Stimulated activated CD4-positive, alpha-beta T cell treated with anti-CD3 and anti-CD28 coated beads, Interleukin-1b, Interleukin-23, amount 100 ng/mL, for 4 hours (primary cell): ENCODE measurements around the gene FAM9A.

Source experiments
- DNase-seq, 2 donors: peaks; one replicate each; pipeline ENCODE4 v3.0.0-alpha.2; 2020; ENCODE audit warnings: low read depth in 2 of 2

Gene FAM9A

DNA sequence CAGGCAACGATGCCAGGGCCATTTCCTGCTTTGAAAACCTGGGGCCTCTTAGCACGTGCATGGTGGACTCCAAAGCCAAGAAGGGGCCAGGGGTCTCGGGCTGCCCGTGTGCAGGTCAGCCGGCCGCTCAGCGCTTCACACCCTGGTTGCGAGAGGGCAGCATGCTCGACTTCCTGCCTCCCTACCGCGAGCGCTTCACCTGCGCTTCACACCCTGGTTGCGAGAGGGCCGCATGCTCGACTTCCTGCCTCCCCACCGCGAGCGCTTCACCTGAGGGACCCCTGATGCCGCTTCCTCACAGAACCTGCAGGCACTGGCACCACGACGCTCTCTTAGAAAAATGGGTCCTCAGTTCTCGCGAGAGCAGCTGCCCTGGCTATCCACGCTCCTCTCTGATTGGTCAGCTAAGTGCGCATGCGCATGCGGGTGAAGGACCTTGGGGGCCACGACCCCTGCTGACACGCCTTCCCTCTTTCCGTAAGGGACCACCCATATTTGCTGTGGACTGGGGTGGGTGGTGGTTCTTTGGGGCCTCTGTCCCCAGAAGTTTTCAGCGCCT, at the start of gene FAM9A:
FAM9A (minus strand) TSS at position 343 of the 559 bp plus-strand sequence. CDS start 1,212 bp downstream, outside the sequence.
- DNase-seq: no peak

DNA sequence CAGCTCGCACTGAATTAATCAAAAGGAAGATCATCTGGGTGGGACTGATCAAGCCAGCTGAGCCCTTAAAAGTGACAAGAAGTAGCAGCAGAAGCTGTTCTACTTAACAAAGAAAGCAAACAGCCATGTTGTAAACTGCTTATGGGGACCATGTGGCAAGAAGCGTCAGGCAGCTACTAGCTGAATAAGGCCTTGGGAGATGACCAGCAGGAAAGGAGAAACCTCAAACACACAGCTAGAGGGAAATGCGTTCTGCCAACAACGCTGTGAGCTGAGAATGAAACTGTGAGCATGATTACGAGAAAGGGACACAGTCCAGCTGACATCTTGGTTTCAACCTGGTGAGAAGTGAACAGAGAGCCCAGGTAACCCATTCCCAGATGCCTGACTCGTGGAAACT, 49.3 kb upstream of the FAM9A start:
- no peak for DNase-seq

DNA sequence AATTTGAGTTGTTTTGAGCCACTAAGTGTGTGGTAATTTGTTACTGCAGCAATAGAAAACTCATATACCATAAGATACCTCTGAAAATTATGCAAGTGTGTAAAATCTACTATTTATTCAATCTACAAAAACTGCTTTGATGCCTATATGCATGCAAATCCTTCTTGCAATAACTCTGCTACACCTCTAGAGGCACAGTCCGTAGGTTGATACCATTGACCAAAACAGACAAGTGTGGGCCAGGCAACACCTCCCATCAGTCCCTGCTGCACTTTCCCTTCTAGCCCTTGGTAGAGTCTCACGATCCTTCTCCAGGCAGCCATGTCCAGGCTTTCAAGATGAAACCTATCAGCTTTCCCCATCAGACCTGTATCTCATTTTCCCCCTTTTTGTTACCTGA, 48.8 kb upstream of the FAM9A start:
- no peak for DNase-seq

DNA sequence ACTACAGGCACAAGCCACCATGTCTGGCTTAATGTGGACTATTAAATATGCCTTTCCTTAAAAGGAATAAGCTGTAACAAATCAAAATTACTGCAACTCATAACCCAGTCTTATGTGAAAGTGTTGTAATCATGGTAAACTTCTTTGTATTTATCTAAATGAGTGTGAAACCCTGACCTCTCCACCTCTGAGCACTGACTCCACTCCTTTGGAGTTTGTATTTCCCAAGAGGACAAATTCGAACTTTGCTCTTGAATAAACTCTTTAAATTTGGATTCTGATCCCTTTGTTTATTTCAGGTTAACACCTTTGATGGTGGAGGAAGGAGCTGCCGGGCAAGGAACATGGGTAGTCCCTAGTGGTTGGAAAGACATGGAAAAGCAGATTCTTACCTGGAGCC, 48.3 kb upstream of the FAM9A start:
- no peak for DNase-seq

DNA sequence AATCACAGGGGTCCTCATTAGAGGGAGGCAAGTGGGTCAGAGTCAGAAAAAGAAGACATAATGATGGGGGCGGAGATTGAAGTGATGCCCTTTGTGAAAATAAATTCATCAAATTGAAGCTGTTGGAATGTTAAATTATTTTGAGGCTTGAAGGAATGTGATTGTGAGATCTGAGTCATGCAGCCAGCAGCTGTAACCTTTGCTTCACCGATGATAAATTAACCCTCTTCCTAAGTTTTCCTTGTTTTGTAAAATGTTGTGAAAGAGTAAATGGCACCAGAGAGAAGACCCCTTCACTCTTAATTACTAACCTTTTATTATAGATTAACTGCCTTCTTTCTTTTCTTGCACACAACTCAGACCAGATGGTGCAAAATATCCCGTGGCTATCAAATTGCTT, 47.7 kb upstream of the FAM9A start:
- DNase-seq: no peak

DNA sequence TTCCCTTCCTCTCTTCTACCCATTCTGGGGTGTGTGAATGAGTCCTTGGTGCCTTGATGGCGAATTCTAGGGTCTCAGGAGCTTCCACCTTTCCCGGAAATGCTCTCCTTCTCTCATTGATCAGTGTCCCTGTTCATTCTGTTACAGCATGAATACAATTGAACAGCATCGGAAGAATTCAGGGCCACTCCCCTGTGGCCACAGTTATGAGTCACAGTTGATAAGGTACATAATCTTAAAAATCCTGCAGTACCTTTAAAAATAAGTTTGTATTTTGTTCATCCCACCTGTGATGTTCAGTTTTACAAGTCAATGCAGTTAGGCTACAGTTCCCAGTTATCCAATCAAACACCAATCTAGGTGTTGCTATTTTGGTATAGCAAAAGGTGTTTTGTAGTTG, 47.3 kb upstream of the FAM9A start:
- no peak for DNase-seq

DNA sequence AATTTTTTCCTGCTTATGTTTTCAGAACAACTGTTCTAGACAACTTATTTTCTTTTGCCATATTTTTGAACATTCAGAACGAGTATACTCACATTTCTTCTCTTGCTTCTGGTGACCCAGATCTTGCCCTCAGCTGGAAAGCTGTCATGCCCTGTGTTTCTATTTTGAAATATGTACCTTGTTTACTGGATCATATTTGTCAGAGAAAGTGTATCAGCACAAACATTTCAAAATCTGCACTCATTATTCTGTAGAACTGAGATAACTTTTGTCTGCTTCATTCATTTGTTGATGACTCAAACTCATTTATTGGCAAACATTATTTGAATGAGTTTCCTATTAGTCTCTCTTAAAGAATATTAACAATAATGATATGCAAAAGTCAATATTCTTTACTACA, 46.2 kb upstream of the FAM9A start:
- no peak for DNase-seq

DNA sequence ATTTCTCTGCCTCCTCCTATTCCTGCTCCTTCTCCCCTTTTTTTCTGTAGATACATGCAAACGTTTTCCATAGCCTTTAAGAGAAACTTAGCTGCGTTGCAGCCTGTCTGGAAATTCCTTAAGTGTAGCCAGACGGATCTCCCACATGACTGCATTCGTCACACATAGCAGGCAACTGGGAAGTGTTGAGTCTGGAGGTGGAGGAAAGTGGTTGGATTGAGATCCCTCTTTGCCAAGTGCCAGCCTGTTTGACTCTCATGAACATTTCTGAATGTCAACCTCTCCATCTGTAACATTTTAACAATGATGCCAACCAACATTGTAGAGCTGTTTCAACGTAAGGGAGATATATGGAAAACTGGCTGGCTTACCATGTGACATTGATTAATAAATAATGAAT, 45.1 kb upstream of the FAM9A start:
- DNase-seq: no peak

DNA sequence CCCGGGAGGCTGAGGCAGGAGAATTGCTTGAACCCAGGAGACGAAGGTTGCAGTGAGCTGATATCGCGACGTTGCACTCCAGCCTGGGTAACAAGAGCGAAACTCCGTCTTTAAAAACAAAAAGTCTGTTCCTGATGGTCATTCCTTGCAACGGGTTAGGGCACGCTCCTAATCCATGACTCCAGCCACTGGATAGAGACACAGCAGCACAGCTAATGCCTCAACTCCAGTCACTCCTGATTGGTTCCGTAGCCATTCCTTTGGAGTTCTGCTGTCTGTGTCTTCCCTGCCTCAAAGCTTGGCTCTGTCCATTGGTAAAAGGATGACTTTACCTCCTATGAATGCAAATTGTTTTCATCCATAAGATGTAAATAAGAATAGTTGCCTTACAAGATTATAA, 44.3 kb upstream of the FAM9A start:
- DNase-seq: no peak

DNA sequence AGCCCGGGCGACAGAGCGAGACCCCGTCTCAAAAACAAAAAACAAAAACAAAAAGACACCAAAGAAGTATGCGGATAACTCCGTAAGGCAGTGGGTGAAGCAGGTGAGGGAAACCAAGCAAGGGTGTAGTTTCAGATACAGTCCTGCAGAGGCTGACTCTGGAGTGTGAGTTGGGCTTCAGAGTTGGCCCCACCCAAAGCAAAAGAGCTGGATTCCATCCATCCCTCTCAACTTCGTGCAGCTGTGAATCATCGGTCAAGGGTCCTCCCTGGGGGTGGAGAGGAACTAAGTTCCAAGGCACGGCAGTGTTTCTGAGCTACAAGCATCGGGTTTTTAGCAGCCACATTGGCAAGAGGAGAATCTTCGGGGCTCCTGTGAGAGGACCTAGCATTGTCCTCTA, 43.9 kb upstream of the FAM9A start:
- DNase-seq: no peak

DNA sequence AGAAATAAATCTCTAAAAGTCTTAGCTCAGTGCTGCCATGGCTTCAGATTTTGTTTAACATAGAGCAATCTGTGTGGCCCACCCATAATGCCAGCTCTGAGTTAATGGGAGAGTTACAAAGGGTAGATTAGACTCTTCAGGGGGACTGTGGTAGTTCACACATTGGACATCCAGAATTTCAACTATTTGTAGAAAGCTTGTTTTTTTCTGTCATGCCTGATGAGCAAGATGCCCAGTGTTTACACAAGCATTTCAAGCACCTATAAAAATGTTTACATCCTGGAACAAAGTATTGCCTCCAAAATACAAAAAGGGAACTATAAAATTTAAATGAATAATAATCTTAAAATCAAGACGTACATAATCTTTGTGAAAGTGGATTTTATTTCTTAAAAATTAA, 43.0 kb upstream of the FAM9A start:
- DNase-seq: no peak

DNA sequence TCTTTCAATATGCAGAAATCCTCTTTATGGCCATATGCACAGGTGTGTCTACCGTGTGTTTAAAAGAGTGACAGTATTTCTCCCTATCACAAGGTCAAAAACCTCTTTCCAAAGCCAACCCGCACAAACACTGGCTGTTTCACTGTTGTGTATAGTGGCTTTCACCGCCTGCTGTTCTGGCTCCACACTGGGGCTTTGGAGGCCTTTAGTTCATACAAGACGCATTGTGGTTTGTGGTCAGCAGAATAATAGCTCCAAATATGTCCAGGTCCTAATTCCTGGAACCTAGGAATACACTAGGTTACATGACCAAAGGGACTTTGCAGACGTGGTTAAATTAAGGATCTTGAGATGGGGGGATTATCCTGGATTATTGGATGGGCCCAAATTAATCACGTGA, 40.7 kb upstream of the FAM9A start:
- DNase-seq: no peak

DNA sequence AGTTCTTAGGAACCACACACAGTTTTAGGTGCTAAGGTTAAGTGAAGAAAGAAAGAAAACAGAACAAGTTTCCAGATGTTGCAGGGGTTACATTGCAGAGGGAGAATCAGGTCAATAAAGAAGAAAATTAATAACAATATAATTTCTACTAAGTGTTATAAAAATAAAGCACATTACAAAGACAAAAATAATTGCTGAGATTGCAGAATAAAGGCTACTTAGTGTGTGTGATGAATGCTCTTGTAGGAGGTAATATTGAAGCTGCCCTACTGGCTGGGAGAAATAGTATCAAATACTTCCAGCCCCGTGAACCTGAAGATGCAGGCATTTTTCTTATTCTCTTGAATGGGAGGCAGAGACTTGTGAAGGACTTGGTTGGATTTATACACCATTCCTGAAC, 33.2 kb upstream of the FAM9A start:
- no peak for DNase-seq

DNA sequence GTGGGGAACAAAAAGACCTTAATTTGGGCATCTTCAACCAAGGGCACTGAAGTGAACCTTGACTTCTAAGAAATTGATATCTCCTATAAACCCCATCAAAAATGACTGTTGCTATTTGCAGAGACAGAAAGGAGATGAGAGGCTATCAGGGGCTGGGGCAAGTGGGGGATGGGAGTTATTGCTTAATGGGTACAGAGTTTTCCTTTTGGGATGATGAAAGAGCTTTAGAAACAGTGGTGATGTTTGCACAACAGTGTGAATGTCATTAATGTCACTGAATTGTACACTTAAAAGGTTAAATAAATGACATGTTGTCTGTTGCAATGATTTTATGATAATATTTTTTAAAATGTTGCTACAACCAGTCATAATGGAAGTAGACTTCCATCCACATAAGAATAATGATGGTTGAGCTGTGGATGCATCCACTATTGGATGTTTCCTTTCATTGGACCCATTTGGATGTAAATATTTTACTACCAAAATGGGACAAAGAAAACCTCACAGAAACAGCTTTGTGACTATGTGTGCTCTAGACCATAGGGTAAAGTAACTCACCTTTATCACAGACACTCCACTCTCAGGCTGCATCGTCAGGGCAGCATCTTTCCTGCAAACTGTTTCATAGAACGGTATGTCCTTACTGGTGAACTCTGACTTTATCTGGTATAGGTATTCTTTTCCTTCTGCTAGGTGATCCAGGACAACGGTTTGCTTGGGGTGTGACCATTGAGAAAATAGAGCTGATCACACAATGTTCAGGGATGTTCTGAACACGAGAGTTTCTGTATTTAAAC, 31.6 kb upstream of the FAM9A start:
- DNase-seq: no peak

DNA sequence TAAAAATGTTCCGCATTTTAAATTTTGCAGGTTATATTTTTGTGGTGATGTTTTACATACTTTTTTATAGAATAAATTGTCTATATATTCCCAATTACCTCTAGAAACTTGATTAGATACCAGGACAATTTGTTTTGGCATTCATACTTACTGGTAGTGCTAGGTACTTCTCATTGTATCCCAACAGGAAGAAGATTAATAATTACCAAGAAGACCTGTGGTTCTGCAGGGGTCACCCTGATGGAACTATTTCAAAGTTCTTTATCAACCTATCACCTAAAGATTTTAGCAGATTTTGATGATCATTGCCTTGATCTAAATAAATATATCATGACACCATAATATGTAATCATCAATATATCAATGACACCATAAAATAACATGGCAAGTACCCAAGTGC, 22.5 kb upstream of the FAM9A start:
- DNase-seq: no peak

DNA sequence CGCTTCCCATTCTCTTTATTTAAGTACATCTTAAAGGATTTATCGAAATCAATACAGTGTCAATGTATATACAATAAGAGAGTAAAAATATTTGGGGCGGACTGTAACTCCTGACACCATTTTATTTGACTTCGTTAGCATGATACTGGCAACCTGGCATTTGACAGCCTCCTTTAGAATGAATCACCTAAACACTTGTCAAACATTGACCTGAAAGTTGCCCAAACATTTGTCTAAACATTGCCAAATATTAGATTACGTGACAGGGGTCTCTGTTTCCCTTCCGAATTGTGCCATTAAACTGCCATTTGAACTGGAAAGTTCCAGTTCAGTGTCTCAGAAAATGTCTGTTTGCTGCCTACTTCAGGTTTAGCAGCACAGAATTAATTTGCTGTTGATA, 20.8 kb upstream of the FAM9A start:
- no peak for DNase-seq

DNA sequence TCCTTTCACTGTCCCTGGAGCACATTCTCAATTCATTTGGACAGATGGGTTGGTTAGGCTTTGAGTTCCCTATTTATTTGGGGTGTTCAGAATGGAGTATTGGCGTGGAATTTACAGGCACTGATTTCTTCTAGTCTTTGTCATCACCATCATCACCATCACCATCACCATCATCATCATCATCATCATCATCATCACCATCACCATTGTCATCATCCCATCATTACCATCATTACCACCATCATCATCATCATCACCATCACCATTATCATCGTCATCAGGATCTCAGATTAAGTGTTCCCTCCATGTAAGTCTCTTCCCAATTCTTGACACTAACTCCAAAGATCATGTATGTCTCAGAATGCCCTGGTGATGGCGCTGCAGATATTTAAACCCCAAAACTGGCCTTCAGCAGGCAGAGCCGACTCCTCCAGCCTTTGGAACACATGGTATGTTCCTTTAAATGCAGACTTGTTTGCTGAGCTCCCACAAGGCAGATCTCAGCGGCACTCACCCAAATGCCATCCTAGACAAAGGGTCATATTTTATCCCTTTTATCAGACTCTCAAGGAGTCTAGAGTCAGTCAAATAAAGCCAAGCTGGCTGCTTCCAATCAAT, 19.8 kb upstream of the FAM9A start:
- DNase-seq: no peak

DNA sequence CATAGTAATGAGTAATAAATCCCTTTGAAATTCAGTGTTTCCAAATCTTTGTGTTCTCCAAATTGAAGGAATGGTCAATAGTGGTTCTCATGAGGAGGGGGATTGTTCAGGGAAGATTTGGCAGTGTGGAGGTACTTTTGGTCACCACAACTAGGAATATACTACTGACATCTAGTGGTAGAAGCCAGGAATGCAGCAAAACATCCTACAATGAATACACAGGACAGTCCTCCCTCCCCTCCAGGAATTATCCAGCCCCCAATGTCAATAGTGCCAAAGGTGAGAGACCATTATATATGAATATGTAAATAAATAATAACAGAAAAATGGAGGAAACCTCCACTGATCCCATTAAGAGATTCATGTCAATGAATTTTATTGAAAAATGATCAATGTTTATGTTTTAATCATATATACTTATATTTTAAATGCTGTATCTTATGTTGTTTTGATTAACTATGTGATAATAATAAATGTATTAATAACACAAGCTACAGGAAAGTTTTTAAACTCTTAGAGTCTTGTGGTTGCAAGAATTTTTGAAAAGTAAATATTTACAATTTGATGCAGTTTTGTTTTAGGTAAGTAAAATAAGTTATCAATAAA, 14.4 kb upstream of the FAM9A start:
- peak in 1 of 2 donors; percentile 24 for DNase-seq

DNA sequence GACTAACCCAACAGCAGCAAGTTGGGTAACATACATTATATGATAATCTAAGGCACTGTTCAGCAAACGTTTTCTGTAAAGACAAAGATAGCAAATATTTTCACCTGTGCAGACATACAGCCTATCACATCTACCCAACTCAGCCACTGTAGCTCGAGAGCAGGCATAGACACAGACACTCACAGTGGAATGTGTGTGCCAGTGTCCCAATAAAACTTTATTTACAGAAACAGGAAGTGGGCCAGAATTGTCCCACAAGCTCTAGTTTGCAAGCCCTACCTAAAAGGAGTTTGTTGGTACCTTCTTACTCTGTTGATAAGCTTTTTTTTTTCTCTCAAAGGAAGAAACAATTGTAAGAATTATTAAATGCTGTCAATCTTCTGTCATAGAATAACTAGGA, 11.9 kb upstream of the FAM9A start:
- no peak for DNase-seq

DNA sequence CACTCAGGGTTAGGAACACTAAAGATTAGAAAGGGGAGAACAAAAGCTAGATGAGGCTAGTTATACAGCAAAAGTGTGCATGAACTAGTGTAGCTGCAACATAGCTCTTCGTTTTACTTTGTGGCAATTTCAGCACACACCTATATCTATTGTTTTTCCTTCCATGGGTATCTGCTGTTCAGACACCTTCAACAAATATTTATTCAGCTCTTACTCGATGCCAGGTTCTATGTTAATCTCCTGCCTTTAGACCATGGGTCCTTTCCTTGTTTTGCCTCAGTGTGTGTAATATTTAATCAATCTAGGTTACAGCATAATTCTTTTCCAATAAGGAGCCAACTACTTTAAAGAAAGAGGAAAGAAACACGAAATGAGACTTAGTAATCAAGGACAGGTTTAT, 10.4 kb upstream of the FAM9A start:
- no peak for DNase-seq

DNA sequence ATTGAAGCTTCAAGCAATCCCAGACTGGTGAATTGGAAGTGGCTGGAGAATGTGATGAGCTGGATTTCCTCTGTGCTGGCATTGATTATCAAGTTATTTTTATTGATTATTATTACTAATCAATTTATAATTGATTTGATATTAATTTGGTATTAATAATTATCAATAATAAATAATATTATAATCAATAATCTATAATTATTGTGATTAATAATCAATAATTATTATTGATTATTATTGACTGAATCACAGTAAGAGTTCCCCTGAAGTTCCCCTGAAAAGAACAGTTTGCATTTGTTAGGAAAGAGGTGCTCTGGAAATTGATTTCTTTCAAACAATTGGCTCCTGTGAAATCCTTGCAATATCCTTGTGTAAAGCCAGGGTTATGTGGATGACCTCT, 7.5 kb upstream of the FAM9A start:
- no peak for DNase-seq

DNA sequence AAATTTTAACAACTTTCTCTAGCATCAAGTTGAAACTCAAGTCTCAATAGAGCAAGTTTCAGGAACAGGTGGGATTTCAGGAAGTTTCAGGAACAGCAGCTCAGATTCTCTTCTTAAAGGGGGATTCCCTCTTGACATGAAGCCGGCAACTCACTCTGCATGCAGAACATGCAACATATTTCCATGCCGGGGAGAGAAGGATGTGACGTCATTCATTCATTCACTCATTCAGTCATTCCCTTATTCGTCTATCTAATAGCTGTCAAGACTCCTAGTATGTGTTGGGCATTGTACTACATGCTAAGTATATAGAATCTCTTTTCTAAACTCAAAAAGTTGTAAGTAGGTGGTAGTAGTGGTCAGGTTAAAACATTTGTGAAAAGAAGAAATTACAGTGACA, 4.8 kb upstream of the FAM9A start:
- no peak for DNase-seq

DNA sequence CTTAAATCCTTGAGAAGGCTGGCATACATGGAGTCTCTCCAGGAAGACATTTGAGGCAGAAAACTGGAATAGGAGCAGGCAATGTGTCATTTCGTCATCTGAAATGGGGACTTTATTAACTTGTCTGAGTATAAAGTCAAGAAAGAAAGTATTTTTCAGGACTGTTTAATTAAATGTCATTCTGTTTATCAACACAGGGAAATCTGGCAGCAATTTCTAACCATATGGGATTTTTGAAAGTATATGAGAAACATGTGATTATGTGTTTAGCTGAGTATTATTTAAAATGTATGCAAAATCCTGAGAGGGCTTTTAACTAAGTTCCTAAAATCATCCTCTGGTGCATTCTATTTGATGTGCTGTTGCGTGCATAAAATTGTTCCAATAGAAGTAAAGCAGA, 3.9 kb upstream of the FAM9A start:
- DNase-seq: no peak
